HepG2 (cell line): ENCODE data around the gene SH3GLB2. TPM values are rescaled to one million over a fixed set of nuclear protein-coding genes. Genes with fewer than 3 reads are reported as not detected.
A peak's percentile ranks its signal among the peaks of the same experiment; 100 is the strongest.

Experiments used
- AGO1 ChIP-seq: fragments of 200-400 bp; formaldehyde crosslinking; IDR thresholded peaks from 2 replicates; pipeline ENCODE4 v1.6.1; 2017; ENCODE audit warnings: mild to moderate bottlenecking, low read depth, low read length, moderate library complexity; ENCODE audit not compliant: poor library complexity, severe bottlenecking
- HNF4G ChIP-seq, 2 experiments: sonication (generic) in 1 of 2; formaldehyde crosslinking in 1 of 2; IDR thresholded peaks; 2 replicates each; pipeline versions ENCODE4 v1.4.0 to v1.6.1; 2011 to 2020; ENCODE audit warnings: borderline replicate concordance in 2 of 2, low read depth in 2 of 2, mild to moderate bottlenecking in 2 of 2, low read length in 1 of 2, missing genetic modification reagents in 1 of 2, moderate library complexity in 1 of 2
- MEF2D ChIP-seq: sonication (generic); formaldehyde crosslinking; IDR thresholded peaks from 2 replicates; pipeline ENCODE4 v1.5.1; 2020; ENCODE audit warnings: mild to moderate bottlenecking, missing genetic modification reagents
- SRF ChIP-seq: IDR thresholded peaks from 2 replicates; pipeline ENCODE4 v1.6.1; 2011; ENCODE audit warnings: mild to moderate bottlenecking, low read depth, low read length, moderate library complexity
- ZBTB2 ChIP-seq: sonication (generic); formaldehyde crosslinking; IDR thresholded peaks from 2 replicates; pipeline ENCODE4 v1.8.0; 2022; ENCODE audit warnings: low read depth, missing genetic modification reagents
- ZEB1 ChIP-seq: IDR thresholded peaks from 2 replicates; pipeline ENCODE4 v1.6.1; 2012; ENCODE audit warnings: mild to moderate bottlenecking, low read depth, inconsistent platforms; ENCODE audit not compliant: insufficient replicate concordance
- ZSCAN20 ChIP-seq: sonication (generic); formaldehyde crosslinking; IDR thresholded peaks from 2 replicates; pipeline ENCODE4 v1.4.0; 2020; ENCODE audit warnings: missing genetic modification reagents, mild to moderate bottlenecking, borderline replicate concordance
- polyA plus RNA-seq, 8 experiments: library from polyadenylated mRNA; depleted of rRNA in 3 of 8; stranded (reverse) in 7 of 8; unstranded in 1 of 8; fragments of >200 nt; fragmentation: Illumina TruSeq in 4 of 8; extraction: Trizol in 4 of 8; gene quantifications; 2 replicates each; pipeline versions ENCODE4 v1.2.1 to v1.2.3, GENCODE V29; 2011 to 2016; ENCODE audit warnings: low read depth in 4 of 8, missing spikeins in 1 of 8, mixed read lengths in 1 of 8; ENCODE audit not compliant: insufficient read depth in 1 of 8
- total RNA-seq, 5 experiments: library from RNA; depleted of rRNA; stranded (reverse); fragments of >200 nt; fragmentation: Illumina TruSeq; extraction: Trizol; gene quantifications; 2 replicates each; pipeline ENCODE4 v1.2.3, GENCODE V29; 2016; ENCODE audit warnings: low read depth in 1 of 5
- TF ChIP-seq, protein P1 (sequence below), 2 experiments: sonication (generic) in 1 of 2; formaldehyde crosslinking in 1 of 2; IDR thresholded peaks; 2 replicates each; pipeline versions ENCODE4 v1.4.0 to v1.6.1; 2016 to 2020; ENCODE audit warnings: borderline replicate concordance in 1 of 2, low read depth in 1 of 2, mild to moderate bottlenecking in 1 of 2, missing genetic modification reagents in 1 of 2
- TF ChIP-seq, protein P2 (sequence below): sonication (generic); formaldehyde crosslinking; IDR thresholded peaks from 2 replicates; pipeline ENCODE4 v1.4.0; 2020; ENCODE audit warnings: mild to moderate bottlenecking, low read depth, missing genetic modification reagents
- TF ChIP-seq, protein P3 (sequence below): sonication (generic); formaldehyde crosslinking; IDR thresholded peaks from 2 replicates; pipeline ENCODE4 v1.4.0; 2020; ENCODE audit warnings: missing genetic modification reagents
- TF ChIP-seq, protein P4 (sequence below): sonication (generic); formaldehyde crosslinking; IDR thresholded peaks from 2 replicates; pipeline ENCODE4 v1.5.1; 2020; ENCODE audit warnings: mild to moderate bottlenecking, missing genetic modification reagents, moderate library complexity

Gene SH3GLB2
- total and polyA plus RNA-seq, 2 of the 13 experiments (the other 11 are each of a cell fraction or from before 2014, with no cell fraction given), result 24.0 to 40.6 TPM

DNA sequence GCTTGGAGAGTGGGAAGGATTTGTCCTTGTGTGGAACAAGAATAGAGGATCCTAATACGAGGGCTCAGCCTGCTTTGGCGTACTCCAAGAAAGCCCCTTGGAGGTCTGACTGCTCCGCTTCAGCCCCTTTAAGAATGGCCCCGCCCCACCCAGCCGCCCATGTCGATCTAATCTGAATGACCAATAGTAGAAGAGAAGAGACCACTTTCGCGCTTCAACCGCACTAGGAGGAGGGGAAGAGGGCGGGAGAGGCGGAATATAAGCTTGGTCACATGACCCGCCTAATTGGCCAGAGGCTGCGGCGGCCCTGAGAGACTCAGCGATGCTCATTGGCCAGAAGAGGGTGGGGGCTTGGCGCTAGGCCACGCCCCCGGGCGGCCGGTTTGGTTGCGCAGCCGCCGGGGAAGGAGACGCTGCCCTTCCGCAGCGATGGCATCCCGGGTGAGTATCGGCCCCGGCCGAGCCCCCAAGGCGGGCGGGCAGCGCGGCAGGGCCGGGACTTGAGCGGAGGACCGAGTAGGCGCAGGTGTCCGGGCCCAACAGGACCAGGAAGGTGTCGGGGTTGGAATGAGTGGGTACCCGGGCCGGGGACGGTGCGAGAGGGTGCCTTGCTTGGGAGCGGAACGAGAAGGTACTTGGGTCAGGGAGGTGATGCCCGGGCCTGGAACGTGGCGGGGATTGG, 8.3 kb upstream of the SH3GLB2 start, which contains the start of gene MIGA2 (continued):
- peak; percentile 61; the same call in 1 of the 2 replicates for TF ChIP-seq MEF2D
- TF ChIP-seq, protein P1, sequence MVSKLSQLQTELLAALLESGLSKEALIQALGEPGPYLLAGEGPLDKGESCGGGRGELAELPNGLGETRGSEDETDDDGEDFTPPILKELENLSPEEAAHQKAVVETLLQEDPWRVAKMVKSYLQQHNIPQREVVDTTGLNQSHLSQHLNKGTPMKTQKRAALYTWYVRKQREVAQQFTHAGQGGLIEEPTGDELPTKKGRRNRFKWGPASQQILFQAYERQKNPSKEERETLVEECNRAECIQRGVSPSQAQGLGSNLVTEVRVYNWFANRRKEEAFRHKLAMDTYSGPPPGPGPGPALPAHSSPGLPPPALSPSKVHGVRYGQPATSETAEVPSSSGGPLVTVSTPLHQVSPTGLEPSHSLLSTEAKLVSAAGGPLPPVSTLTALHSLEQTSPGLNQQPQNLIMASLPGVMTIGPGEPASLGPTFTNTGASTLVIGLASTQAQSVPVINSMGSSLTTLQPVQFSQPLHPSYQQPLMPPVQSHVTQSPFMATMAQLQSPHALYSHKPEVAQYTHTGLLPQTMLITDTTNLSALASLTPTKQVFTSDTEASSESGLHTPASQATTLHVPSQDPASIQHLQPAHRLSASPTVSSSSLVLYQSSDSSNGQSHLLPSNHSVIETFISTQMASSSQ (IDR thresholded peaks at IDR 0.05; ENCODE audit: low read depth), result no peak
- TF ChIP-seq, protein P1 (CRISPR knock-in tag; IDR thresholded peaks at IDR 0.05; ENCODE audit: borderline replicate concordance), result no peak; the same call in 1 of the 2 replicates
- peak; percentile 48; the same call in 1 of the 2 replicates for TF ChIP-seq ZBTB2
- TF ChIP-seq, protein P2, sequence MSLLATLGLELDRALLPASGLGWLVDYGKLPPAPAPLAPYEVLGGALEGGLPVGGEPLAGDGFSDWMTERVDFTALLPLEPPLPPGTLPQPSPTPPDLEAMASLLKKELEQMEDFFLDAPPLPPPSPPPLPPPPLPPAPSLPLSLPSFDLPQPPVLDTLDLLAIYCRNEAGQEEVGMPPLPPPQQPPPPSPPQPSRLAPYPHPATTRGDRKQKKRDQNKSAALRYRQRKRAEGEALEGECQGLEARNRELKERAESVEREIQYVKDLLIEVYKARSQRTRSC (CRISPR knock-in tag), result no peak
- TF ChIP-seq HNF4G (IDR thresholded peaks at IDR 0.05; ENCODE audit: borderline replicate concordance, low read depth, low read length), result no peak
- TF ChIP-seq HNF4G (CRISPR knock-in tag; IDR thresholded peaks at IDR 0.05; ENCODE audit: borderline replicate concordance, low read depth), result peak; percentile 27; the same call in 1 of the 2 replicates
- TF ChIP-seq ZEB1, result no peak
- no peak for TF ChIP-seq ZSCAN20 (CRISPR knock-in tag)
- TF ChIP-seq, protein P3, sequence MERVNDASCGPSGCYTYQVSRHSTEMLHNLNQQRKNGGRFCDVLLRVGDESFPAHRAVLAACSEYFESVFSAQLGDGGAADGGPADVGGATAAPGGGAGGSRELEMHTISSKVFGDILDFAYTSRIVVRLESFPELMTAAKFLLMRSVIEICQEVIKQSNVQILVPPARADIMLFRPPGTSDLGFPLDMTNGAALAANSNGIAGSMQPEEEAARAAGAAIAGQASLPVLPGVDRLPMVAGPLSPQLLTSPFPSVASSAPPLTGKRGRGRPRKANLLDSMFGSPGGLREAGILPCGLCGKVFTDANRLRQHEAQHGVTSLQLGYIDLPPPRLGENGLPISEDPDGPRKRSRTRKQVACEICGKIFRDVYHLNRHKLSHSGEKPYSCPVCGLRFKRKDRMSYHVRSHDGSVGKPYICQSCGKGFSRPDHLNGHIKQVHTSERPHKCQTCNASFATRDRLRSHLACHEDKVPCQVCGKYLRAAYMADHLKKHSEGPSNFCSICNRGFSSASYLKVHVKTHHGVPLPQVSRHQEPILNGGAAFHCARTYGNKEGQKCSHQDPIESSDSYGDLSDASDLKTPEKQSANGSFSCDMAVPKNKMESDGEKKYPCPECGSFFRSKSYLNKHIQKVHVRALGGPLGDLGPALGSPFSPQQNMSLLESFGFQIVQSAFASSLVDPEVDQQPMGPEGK, result peak; percentile 60
- TF ChIP-seq, protein P4, sequence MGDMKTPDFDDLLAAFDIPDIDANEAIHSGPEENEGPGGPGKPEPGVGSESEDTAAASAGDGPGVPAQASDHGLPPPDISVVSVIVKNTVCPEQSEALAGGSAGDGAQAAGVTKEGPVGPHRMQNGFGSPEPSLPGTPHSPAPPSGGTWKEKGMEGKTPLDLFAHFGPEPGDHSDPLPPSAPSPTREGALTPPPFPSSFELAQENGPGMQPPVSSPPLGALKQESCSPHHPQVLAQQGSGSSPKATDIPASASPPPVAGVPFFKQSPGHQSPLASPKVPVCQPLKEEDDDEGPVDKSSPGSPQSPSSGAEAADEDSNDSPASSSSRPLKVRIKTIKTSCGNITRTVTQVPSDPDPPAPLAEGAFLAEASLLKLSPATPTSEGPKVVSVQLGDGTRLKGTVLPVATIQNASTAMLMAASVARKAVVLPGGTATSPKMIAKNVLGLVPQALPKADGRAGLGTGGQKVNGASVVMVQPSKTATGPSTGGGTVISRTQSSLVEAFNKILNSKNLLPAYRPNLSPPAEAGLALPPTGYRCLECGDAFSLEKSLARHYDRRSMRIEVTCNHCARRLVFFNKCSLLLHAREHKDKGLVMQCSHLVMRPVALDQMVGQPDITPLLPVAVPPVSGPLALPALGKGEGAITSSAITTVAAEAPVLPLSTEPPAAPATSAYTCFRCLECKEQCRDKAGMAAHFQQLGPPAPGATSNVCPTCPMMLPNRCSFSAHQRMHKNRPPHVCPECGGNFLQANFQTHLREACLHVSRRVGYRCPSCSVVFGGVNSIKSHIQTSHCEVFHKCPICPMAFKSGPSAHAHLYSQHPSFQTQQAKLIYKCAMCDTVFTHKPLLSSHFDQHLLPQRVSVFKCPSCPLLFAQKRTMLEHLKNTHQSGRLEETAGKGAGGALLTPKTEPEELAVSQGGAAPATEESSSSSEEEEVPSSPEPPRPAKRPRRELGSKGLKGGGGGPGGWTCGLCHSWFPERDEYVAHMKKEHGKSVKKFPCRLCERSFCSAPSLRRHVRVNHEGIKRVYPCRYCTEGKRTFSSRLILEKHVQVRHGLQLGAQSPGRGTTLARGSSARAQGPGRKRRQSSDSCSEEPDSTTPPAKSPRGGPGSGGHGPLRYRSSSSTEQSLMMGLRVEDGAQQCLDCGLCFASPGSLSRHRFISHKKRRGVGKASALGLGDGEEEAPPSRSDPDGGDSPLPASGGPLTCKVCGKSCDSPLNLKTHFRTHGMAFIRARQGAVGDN (CRISPR knock-in tag), result peak; percentile 75
- TF ChIP-seq AGO1, result no peak
- TF ChIP-seq SRF, result no peak
